ENCODE results near the gene BCAS1. TPM values are rescaled to one million over a fixed set of nuclear protein-coding genes. Genes with fewer than 3 reads are reported as not detected.

BCAS1 gene
- total RNA-seq, 1 donor from 2014 or later = not detected

DNA sequence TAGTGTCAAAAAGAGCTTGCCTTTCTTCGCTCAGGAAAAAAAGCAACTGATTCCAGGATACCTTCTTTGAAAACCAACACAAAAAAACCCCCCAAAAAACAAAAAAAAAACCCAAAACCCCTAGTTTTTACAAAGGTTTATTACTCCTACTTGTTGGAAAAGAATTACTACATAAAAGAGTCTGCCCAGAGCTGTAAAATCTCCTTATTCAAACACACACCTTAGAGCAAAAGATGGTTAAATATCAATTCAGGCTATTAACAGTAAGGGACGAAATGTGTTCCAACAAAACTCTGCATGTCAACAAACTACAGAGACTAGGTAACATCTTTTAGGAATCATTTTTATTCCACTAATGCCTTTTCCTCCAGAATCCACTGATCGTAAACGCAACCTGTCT lies 42.7 kb downstream of the BCAS1 start:
- no peaks in the 10 kb centered on the region for H3K36me3 Mint-ChIP-seq (ENCODE audit: low read depth)
- TF ChIP-seq CTCF (conservative IDR thresholded peaks at IDR 0.05) = no peak
- no peak overlapping the region for H3K27ac Mint-ChIP-seq (ENCODE audit: unreplicated experiment)
- H3K9me3 Mint-ChIP-seq = peaks cover 5% of the 10 kb centered on the region
- H3K27me3 Mint-ChIP-seq (ENCODE audit: low read depth) = no peaks in the 10 kb centered on the region
- no peak overlapping the region for H3K4me3 Mint-ChIP-seq
- H3K4me1 Mint-ChIP-seq = peaks cover 26% of the 10 kb centered on the region
- DNase-seq (ENCODE audit: low read depth, low spot score) = no peak

DNA sequence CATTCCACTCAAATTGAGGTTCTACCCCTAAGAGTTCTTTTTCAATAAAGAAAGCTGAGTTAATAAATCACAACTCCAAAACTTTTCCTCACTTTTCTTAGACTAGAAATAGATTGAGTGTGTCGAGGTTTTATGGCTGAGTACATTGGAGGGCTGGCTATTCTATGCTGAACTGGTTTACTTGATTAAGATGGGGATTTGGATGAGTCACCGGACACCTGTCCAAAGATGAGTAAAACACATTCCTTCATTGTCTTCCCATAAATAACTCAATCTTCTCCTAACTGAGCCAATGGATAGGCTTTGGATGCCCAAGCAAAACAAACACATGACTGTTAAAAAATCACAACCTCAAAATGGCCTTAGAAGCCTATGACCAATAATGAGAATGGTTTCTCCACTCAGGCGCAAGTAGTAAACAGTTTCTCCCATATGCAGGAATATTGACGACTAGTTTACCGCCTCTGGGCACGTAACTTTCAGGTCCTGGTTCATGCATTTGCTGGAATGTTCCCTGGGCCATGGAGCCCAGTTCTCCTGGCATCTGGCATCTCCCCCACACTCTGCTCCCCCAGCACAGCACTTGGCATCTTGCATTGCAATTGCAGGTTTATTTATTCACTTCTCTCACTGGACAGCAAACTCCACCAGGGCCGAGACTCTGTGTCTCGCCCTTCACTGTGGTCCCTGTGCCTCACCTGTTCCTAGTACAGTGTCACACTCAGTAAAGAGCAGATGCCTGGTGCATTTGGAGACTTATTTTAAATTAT lies 43.9 kb downstream of the BCAS1 start:
- Mint-ChIP-seq H3K27me3 (ENCODE audit: low read depth) (no peaks in the 10 kb centered on the region), H3K27ac (ENCODE audit: unreplicated experiment) (no peak overlapping the region)

GRCh38 chr20:54025251-54025771 lies 45.1 kb downstream of the BCAS1 start:
- no peak for DNase-seq (ENCODE audit: low read depth, low spot score)
- H3K27ac Mint-ChIP-seq (ENCODE audit: unreplicated experiment) = no peak overlapping the region
- H3K36me3 Mint-ChIP-seq (ENCODE audit: low read depth) = no peaks in the 10 kb centered on the region
- no peaks in the 10 kb centered on the region for H3K9me3 Mint-ChIP-seq
- H3K4me3 Mint-ChIP-seq = no peak overlapping the region
- H3K27me3 Mint-ChIP-seq (ENCODE audit: low read depth) = no peaks in the 10 kb centered on the region
- TF ChIP-seq CTCF (conservative IDR thresholded peaks at IDR 0.05) = no peak
- H3K4me1 Mint-ChIP-seq = peaks cover 30% of the 10 kb centered on the region

More for the DNA sequence above, 43.9 kb downstream of the BCAS1 start:
- no peak for TF ChIP-seq CTCF (conservative IDR thresholded peaks at IDR 0.05)
- Mint-ChIP-seq H3K36me3 (ENCODE audit: low read depth) (no peaks in the 10 kb centered on the region), H3K4me1 (peaks cover 27% of the 10 kb centered on the region), H3K9me3 (no peaks in the 10 kb centered on the region), H3K4me3 (no peak overlapping the region)
- no peak for DNase-seq (ENCODE audit: low read depth, low spot score)

DNA sequence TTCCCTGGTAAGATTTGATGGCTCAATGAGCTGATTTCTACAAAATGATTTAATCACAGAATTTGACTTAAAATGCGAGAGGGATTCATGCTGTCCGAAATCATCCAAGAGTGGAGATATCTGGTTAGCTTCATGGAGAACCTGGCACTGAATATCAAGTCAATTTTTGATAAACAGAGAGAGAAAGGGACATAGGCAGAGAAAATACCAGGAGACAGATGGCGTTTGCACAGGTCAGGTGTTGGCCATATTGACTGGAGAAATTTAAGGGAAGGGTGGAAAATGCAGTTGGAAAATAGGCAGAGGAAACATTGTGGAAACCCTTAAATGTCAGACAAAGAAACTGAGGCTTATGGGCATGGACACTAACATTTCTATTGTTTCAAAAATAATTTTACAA lies 47.0 kb downstream of the BCAS1 start:
- TF ChIP-seq CTCF (conservative IDR thresholded peaks at IDR 0.05) = no peak
- Mint-ChIP-seq H3K4me3 (no peak overlapping the region), H3K36me3 (ENCODE audit: low read depth) (no peaks in the 10 kb centered on the region), H3K9me3 (no peaks in the 10 kb centered on the region), H3K27me3 (ENCODE audit: low read depth) (no peaks in the 10 kb centered on the region), H3K4me1 (peaks cover 30% of the 10 kb centered on the region), H3K27ac (ENCODE audit: unreplicated experiment) (no peak overlapping the region)
- no peak for DNase-seq (ENCODE audit: low read depth, low spot score)

- H3K27ac Mint-ChIP-seq (ENCODE audit: unreplicated experiment) = no peak overlapping the region
- no peaks in the 10 kb centered on the region for H3K36me3 Mint-ChIP-seq (ENCODE audit: low read depth)
- H3K4me3 Mint-ChIP-seq = no peak overlapping the region
- H3K9me3 Mint-ChIP-seq = no peaks in the 10 kb centered on the region
- H3K4me1 Mint-ChIP-seq = peaks cover 29% of the 10 kb centered on the region
- no peak for DNase-seq (ENCODE audit: low read depth, low spot score)
- no peak for TF ChIP-seq CTCF (conservative IDR thresholded peaks at IDR 0.05)
- H3K27me3 Mint-ChIP-seq (ENCODE audit: low read depth) = no peaks in the 10 kb centered on the region
These were observed 48.8 kb downstream of the BCAS1 start for GRCh38 chr20:54021446-54022235.
